HK-2 (cell line): Measurements from ENCODE around the gene BTF3L4.
"Not testable (repeated sequence)": the region's sequence is repeated elsewhere in the genome, so short reads cannot be mapped to it uniquely, and the experiment has no call there.

Experiments
- DNase-seq: peaks from one replicate; pipeline ENCODE4 v3.0.0-alpha.2; 2018; ENCODE audit not compliant: unreplicated experiment

Gene BTF3L4

DNA sequence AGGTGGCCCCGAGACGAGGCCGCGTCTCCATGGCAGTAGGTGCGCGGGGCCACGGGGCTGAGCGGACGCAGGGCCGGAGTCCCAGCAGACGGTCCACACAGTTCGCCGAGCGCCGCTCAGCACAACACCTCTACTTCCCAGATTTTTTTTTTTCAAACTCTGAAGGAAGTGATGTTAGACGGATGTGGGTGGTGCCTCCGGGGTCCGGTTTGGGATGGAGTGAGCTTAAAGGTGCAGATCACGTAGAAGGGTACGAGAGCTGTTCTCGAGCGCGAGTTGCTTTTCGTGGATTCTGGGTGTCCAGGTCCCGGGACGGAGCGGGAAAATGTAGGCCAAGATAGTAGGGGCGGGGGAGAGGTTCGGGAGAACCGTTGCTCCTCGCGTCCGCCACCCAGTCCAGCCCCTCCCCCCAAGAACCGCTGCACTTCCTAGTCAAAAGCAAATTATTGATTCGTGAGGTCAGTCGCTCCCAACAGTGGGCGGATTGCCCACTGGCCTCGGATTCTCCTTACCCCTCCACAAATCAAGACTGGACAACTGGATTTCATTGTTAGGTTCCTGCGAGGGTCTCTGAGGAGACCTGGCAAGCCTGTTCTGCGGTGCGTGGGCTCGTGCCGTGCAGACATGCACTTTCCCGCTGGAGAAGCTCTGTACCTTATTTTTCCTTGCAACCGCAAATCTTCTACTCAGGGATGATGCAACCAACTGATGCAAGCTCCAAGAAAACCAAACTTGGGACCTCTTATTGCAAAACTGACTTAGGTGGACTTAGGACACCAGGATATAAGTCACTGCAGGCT lies 829 bp upstream of the BTF3L4 start, which contains the start of gene TXNDC12:
TSS of gene TXNDC12 (minus strand) at position 126 of the 800 bp plus-strand sequence. CDS start at position 31, 95 bp downstream.
- DNase-seq: peak; percentile 84

DNA sequence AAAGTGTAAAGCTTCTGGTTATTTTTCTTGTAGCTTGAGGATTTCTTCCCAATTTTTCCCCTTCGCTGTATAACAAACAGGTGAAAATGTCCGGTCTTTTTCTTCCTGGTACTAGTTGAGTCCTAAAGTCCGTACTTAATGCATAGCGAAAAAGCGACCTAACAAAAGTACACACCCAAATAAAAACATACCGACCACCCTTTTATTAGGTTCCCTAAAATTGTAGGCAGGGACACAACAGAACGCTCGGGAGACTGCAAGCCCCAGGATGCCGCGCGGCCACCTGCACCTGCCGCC lies 281 bp upstream of the BTF3L4 start:
- DNase-seq: no peak

GRCh38 chr1:52056937-52057231 lies 789 bp downstream of the BTF3L4 start:
- no peak for DNase-seq

DNA sequence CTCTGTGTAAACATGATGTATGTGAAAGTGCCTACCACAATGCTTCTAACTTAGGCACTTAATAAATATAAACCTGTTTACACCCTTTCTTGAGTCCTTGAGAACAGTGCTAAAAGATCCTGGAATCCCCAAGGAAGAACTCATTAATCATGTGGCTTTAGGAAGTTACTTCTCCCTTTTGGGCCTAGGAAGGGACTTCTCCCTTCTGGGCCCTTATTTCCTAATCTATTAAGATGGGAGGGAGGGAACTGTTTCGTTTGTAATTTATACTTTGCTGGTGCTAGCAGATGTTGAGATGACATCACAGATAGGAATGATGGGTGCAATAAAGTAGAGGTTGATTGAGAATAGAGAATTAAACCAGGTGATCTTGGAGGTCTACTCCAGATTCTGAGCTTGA lies 1.2 kb downstream of the BTF3L4 start:
- DNase-seq: no peak

GRCh38 chr1:52057876-52058415 lies 1.9 kb downstream of the BTF3L4 start:
- no peak for DNase-seq

GRCh38 chr1:52059321-52059720 lies 3.2 kb downstream of the BTF3L4 start:
- DNase-seq: no peak

DNA sequence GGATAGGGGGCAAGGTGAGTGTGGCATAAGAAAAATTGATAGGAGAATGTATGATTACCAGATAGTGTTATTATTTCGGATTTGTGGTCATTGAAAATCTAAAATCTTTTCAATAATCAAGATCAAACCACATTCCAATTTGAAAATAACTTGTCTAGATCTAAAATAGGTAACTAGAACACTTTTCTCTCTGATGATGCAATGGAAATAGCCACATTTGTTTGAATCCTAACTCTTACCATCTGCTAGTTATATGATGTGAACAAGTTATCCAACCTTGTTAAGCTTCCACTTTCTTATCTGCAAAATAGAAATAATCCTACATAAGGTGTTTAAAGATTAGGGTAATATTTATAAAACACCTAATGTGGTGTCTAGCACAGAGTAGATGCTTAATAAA lies 3.8 kb downstream of the BTF3L4 start:
- DNase-seq: no peak

DNA sequence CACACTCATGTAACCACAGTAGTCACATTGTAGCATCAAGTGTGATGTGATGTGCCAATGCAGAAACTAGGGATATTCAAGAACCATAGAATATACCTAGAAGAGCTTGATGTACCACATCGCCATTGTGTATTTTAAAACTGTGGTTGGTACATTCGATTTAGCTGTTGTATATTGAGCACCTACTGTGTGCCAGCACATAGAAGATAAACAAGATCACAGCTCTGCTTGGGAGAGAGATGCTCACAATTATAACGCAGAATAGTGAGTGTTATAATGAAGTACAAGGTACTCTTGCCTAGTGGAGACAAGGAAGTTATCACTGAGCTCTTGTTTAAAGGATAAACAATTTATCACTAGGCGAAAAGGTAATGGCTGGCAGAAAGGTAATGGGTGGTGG lies 4.7 kb downstream of the BTF3L4 start:
- no peak for DNase-seq

DNA sequence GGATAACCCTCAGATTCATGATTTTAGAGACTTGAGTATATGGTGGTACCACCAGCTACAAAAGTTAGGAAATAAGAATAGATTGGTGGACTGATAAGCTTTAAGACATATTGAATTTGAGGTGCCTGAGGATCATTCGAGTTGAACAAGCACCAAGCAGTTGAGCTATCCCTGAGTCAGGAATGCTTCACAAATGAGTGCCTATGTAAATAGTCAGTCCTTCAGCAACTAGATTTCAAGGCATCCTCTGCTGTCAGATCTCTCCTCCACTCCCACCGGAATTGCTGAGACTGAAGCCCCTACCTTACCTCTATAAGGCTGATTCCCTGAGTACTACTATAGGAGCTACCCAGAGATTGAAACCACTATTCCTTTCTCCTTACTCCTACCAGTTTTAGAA lies 7.1 kb downstream of the BTF3L4 start:
- DNase-seq: no peak

DNA sequence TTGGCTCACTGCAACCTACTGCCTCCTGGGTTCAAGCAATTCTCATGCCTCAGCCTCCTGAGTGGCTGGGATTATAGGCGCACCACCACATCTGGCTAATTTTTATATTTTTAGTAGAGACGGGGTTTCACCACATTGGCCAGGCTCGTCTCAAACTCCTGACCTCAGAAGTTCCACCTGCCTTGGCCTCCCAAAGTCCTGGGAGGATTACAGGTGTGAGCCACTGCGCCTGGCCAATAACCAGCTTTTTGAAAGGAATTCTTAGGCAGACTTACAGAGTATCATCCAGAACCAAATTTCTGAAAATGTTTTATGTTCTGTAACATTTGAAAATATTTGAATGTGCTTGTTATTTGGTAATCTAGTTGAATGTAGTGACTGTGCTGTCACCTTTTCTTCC lies 14.6 kb downstream of the BTF3L4 start:
- no peak for DNase-seq

GRCh38 chr1:52072291-52072690 lies 16.2 kb downstream of the BTF3L4 start:
- DNase-seq: no peak

GRCh38 chr1:52077277-52077676 lies 21.2 kb downstream of the BTF3L4 start:
- not testable (repeated sequence) for DNase-seq

GRCh38 chr1:52080014-52080415 lies 23.9 kb downstream of the BTF3L4 start:
- no peak for DNase-seq

- DNase-seq: not testable (repeated sequence)
Observed at GRCh38 chr1:52087892-52088291, 31.8 kb downstream of the BTF3L4 start.

GRCh38 chr1:52094300-52094699 lies 38.2 kb downstream of the BTF3L4 start:
- not testable (repeated sequence) for DNase-seq

GRCh38 chr1:52096216-52096615 lies 40.1 kb downstream of the BTF3L4 start:
- no peak for DNase-seq

GRCh38 chr1:52098139-52098871 lies 42.2 kb downstream of the BTF3L4 start:
- no peak for DNase-seq

DNA sequence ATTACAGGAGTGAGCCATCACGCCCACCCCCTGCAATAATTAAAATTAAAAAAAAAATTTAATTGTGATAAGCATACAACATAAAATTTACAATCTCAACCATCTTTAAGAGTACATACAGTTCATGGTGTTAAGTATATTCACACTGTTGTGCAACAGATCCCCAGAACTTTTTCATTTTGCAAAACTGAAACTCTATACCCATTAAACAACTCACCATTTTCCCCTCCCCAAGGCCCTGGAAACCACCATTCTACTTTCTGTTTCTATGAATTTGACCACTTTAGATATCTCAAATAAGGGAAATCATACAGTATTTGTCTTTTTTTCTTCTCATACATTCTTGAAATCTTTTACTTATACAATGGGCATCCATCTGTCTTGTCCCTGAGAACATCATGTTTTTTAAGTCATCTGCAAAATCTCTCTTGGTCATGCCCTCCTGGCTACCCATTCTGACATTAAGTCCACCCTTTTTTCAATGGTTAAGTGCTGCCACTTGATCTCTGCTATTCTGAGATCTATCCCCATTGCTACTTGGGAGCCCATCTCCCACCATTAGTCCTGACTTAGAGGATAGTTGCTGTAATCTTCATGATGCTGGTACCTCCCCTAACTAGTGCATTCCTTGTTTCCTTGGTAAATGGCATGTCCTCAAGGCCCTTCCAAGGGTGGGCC lies 46.4 kb downstream of the BTF3L4 start:
- no peak for DNase-seq

- no peak for DNase-seq
Observed at GRCh38 chr1:52111492-52111891, 55.4 kb downstream of the BTF3L4 start.

- DNase-seq: no peak
Observed at GRCh38 chr1:52112489-52112888, 56.4 kb downstream of the BTF3L4 start.

- no peak for DNase-seq
Observed at GRCh38 chr1:52119301-52120079, 63.4 kb downstream of the BTF3L4 start.

DNA sequence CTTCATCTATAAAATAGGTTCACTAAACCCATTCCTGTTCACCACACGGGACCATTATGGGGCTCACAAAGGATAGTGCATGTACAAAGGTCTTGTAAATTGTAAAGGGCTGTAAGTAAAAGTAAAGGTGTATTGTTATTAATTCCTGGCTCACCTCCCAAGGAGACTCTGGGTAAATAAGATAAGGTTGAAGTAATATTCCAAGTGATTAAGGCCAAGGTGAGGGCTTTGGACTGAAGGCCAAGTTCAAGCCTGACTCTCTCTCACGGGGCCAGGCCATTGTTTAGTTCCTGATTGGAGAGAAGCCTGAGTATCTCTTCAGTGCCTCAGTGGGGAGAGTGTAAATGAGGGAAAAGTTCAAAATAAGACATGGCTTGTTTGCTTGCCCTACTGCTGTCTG lies 66.3 kb downstream of the BTF3L4 start:
- no peak for DNase-seq
